Upper lobe of left lung (tissue), 4 donors: Measurements from ENCODE around the gene DCLK1.

Experiments
- POLR2A ChIP-seq, 4 donors: fragments of 450-650 bp; IDR thresholded peaks; one replicate each; pipeline ENCODE4 v1.5.1; 2016 to 2017; ENCODE audit warnings: antibody characterized with exemption in 4 of 4, mild to moderate bottlenecking in 2 of 4
- TF ChIP-seq, protein P1 (sequence below), 6 experiments: fragments of 450-650 bp in 4 of 6; fragments of 200-600 bp in 2 of 6; sonication (generic) in 2 of 6; IDR thresholded peaks; one replicate each; pipeline ENCODE4 v1.5.1; 2016 to 2019; ENCODE audit warnings: antibody characterized with exemption in 6 of 6

DNA sequence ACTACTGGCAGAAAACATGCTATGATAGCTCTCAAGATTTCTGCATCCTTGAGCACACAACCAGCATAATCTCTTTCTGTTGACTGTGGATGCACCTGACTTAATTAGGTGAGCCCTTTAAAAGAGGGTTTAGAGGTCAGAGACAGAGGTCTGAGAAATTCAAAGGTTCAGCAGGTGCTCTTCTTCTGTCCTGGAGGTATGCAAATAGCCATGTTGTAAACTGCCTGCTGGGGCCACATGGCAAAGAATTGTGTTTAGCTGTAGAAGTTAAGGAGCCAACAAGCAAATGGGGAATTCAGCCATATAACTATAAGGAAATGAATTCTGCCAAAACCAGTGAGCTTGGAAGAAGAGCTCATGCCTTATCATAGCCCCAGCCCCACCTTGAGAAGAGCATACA lies 11.6 kb upstream of the DCLK1 start:
- TF ChIP-seq, protein P1, sequence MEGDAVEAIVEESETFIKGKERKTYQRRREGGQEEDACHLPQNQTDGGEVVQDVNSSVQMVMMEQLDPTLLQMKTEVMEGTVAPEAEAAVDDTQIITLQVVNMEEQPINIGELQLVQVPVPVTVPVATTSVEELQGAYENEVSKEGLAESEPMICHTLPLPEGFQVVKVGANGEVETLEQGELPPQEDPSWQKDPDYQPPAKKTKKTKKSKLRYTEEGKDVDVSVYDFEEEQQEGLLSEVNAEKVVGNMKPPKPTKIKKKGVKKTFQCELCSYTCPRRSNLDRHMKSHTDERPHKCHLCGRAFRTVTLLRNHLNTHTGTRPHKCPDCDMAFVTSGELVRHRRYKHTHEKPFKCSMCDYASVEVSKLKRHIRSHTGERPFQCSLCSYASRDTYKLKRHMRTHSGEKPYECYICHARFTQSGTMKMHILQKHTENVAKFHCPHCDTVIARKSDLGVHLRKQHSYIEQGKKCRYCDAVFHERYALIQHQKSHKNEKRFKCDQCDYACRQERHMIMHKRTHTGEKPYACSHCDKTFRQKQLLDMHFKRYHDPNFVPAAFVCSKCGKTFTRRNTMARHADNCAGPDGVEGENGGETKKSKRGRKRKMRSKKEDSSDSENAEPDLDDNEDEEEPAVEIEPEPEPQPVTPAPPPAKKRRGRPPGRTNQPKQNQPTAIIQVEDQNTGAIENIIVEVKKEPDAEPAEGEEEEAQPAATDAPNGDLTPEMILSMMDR (IDR thresholded peaks at IDR 0.05): no peak
- TF ChIP-seq POLR2A (IDR thresholded peaks at IDR 0.05): no peak
